ENCODE measurements around the gene KIAA0232.

The KIAA0232 gene

DNA sequence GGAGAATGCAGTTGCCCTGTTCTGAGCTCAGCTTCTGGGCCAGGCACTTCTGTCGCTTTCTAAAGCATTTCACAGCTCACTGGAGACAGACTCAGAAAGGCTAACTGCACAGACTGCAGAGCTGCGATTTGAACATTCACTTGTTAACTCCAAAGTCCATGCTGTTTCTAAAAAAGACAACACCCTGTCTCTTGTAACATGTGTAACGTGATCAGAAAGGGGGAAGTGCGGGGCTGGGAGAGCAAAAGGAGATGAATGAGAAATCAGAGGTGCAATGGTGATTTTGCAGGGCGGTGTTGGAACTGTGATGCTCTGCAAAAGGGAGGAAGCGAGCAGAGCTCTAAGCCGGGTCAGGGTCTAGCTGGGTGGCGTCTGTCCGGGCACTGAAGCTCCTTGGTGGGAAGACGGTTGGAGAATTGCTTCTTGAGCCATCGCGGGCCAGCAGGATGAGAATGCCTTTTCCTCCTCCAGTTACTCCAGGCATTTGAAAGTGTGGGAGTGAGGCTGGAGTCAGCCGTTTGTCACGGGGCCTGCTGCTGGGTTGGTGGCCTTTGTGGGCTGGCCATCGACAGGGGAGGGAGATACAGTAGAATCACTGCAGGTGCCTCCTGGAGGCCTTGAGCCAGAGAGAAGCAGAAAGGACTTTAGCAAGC is 147.4 kb downstream of the KIAA0232 start:
- Histone ChIP-seq H3F3A (ENCODE audit: insufficient read depth) (no peaks in the 10 kb centered on the region), H4K20me1 (ENCODE audit: low read depth, low read length) (no peaks in the 10 kb centered on the region), H3K36me3 (ENCODE audit: low read length) (no peaks in the 10 kb centered on the region), H3K27ac (ENCODE audit: low read depth, low read length) (no peak overlapping the region), H3K9ac (ENCODE audit: low read length) (no peak overlapping the region), H3K27me3 (ENCODE audit: low read length) (no peaks in the 10 kb centered on the region), H3K9me3 (ENCODE audit: insufficient read depth, low read length) (no peaks in the 10 kb centered on the region), H2AFZ (ENCODE audit: low read depth, low read length, severe bottlenecking) (no peak overlapping the region), H3K4me2 (ENCODE audit: low read depth, low read length, poor library complexity, severe bottlenecking) (no peak overlapping the region), H3K79me2 (ENCODE audit: insufficient read depth, low read length) (no peaks in the 10 kb centered on the region), H3K9me2 (replicated peaks; ENCODE audit: insufficient read depth, low read length) (no peaks in the 10 kb centered on the region), H3K4me3 (ENCODE audit: insufficient read depth, low read length, poor library complexity, severe bottlenecking) (no peak overlapping the region)
- TF ChIP-seq EZH2phosphoT487 (conservative IDR thresholded peaks at IDR 0.05; ENCODE audit: low read length) (no peak), CTCF (IDR thresholded peaks at IDR 0.05; ENCODE audit: insufficient read depth, low read length, poor library complexity, severe bottlenecking) (no peak)

DNA sequence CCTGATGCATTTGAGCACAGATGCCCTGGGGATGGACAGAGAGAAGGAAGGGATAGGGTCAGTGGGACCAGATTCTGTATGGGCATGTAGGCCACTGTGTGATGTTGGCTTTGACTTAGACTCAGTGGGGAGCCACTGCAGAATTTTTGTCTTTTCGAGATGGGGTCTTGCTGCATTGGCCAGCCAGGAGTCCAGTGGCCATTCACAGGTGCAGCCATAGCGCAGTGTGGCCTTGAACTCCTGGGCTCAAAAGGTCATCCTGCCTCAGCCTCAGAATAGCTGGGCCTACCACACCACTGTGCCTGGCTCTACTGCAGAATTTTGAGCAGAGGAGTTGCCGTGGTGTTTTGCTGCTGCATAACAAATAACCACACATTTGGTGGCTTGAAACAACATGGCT is 149.9 kb downstream of the KIAA0232 start:
- no peaks in the 10 kb centered on the region for H4K20me1 ChIP-seq (ENCODE audit: low read depth, low read length)
- no peak overlapping the region for H2AFZ ChIP-seq (ENCODE audit: low read depth, low read length, severe bottlenecking)
- no peaks in the 10 kb centered on the region for H3K36me3 ChIP-seq (ENCODE audit: low read length)
- H3K79me2 ChIP-seq (ENCODE audit: insufficient read depth, low read length): no peaks in the 10 kb centered on the region
- no peak overlapping the region for H3K4me3 ChIP-seq (ENCODE audit: insufficient read depth, low read length, poor library complexity, severe bottlenecking)
- H3K9me2 ChIP-seq (replicated peaks; ENCODE audit: insufficient read depth, low read length): no peaks in the 10 kb centered on the region
- H3K27me3 ChIP-seq (ENCODE audit: low read length): no peaks in the 10 kb centered on the region
- TF ChIP-seq CTCF (IDR thresholded peaks at IDR 0.05; ENCODE audit: insufficient read depth, low read length, poor library complexity, severe bottlenecking) (no peak), EZH2phosphoT487 (conservative IDR thresholded peaks at IDR 0.05; ENCODE audit: low read length) (no peak)
- H3K9ac ChIP-seq (ENCODE audit: low read length): no peak overlapping the region
- no peaks in the 10 kb centered on the region for H3F3A ChIP-seq (ENCODE audit: insufficient read depth)
- no peak overlapping the region for H3K4me2 ChIP-seq (ENCODE audit: low read depth, low read length, poor library complexity, severe bottlenecking)
- no peak overlapping the region for H3K27ac ChIP-seq (ENCODE audit: low read depth, low read length)
- no peaks in the 10 kb centered on the region for H3K9me3 ChIP-seq (ENCODE audit: insufficient read depth, low read length)

GRCh38 chr4:6932918-6933317 is 150.4 kb downstream of the KIAA0232 start:
- no peak for TF ChIP-seq EZH2phosphoT487 (conservative IDR thresholded peaks at IDR 0.05; ENCODE audit: low read length)
- TF ChIP-seq CTCF (IDR thresholded peaks at IDR 0.05; ENCODE audit: insufficient read depth, low read length, poor library complexity, severe bottlenecking): no peak
- no peaks in the 10 kb centered on the region for H3K9me2 ChIP-seq (replicated peaks; ENCODE audit: insufficient read depth, low read length)
- H3K4me2 ChIP-seq (ENCODE audit: low read depth, low read length, poor library complexity, severe bottlenecking): no peak overlapping the region
- H3K36me3 ChIP-seq (ENCODE audit: low read length): no peaks in the 10 kb centered on the region
- H3K79me2 ChIP-seq (ENCODE audit: insufficient read depth, low read length): no peaks in the 10 kb centered on the region
- no peak overlapping the region for H3K9ac ChIP-seq (ENCODE audit: low read length)
- no peak overlapping the region for H3K27ac ChIP-seq (ENCODE audit: low read depth, low read length)
- no peaks in the 10 kb centered on the region for H3F3A ChIP-seq (ENCODE audit: insufficient read depth)
- H3K9me3 ChIP-seq (ENCODE audit: insufficient read depth, low read length): no peaks in the 10 kb centered on the region
- H2AFZ ChIP-seq (ENCODE audit: low read depth, low read length, severe bottlenecking): no peak overlapping the region
- no peaks in the 10 kb centered on the region for H4K20me1 ChIP-seq (ENCODE audit: low read depth, low read length)
- no peaks in the 10 kb centered on the region for H3K27me3 ChIP-seq (ENCODE audit: low read length)
- H3K4me3 ChIP-seq (ENCODE audit: insufficient read depth, low read length, poor library complexity, severe bottlenecking): no peak overlapping the region

All from SU-DHL-6 (cell line).